Stimulated activated CD8-positive, alpha-beta memory T cell treated with anti-CD3 and anti-CD28 coated beads, Interleukin-15, amount 100 ng/mL, for 4 hours (primary cell): ENCODE results near the gene U2AF2.

Experiments
- DNase-seq, 2 donors: peaks; one replicate each; pipeline ENCODE4 v3.0.0-alpha.2; 2020; ENCODE audit warnings: low read depth in 2 of 2

The U2AF2 gene

DNA sequence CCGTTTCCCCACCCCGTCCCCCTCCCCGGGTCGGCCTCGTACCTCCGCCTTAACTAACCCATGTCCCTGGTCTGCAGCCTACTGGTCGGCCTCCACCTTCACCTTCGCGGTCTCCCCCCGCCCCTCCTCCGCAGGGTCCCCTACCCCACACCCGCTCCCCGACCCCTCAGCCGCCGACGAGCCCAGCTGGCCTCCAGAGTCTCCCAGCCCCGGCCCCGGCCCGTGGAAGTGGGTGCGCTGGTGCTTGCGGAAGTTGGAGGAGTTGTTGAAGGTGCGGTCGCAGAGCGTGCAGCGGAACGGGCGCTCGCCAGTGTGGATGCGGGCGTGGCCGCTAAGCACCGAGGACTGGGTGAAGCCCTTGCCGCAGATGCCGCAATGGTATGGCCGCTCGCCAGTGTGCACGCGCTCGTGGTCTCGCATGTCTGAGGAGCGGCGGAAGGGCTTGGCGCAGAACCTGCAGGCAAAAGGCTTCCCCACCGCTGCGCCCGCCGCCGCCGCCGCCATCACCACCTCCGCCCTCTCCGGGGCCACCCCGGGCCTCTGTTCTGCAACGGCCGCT is 33.1 kb upstream of the U2AF2 start:
- no peak for DNase-seq

DNA sequence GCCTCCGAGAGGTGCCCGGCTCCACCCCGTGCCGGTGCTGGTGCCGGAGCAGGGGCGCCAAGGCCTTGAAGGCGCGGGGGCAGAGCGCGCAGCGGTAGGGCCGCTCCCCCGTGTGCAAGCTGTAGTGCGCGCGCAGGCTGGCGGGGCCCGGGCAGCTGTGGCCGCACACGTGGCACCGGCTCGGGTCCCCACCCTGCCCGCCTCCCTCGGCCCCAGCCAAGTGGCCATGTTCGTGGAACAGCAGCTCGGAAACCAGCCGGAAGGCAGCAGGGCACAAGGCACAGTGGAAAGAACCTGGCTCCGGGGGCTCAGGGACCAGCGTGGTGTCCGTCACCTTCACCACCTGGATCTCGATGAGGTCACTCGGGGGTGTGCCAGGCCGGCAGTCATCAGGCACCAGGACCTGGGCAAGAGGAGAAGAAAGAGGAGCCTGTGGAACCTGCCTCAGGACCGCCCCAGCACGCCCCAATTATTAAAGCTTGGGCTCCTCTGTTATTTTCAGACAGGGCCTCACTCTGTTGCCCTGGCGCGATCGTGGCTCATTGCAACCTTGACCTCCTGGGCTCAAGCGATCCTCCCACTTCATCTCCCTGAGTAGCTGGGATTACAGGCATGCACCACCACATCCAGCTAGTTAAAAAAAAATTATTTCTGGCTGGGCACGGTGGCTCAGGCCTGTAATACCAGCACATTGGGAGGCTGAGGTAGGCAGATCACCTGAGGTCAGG is 32.4 kb upstream of the U2AF2 start:
- no peak for DNase-seq

- DNase-seq: no peak
These were observed 31.7 kb upstream of the U2AF2 start for GRCh38 chr19:55623130-55623529.

DNA sequence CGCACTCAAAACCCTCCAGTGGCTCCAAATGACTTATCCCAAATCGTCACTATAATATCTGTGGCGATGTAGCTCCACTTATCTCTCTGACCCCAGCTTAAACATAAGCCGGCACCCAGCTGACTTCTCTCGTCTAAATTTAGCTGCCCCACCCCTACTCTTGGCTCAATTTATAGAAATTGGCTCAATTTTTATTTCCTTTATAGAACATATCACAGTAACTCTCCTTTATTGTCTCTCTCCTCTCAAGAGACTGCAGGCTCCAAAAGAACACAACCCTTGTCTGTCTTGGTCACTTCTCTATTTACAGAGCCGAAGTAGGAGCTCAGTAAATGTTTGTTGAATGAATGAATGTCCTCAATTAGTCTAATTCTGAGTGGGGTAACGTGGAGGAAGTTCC is 31.3 kb upstream of the U2AF2 start:
- no peak for DNase-seq

DNA sequence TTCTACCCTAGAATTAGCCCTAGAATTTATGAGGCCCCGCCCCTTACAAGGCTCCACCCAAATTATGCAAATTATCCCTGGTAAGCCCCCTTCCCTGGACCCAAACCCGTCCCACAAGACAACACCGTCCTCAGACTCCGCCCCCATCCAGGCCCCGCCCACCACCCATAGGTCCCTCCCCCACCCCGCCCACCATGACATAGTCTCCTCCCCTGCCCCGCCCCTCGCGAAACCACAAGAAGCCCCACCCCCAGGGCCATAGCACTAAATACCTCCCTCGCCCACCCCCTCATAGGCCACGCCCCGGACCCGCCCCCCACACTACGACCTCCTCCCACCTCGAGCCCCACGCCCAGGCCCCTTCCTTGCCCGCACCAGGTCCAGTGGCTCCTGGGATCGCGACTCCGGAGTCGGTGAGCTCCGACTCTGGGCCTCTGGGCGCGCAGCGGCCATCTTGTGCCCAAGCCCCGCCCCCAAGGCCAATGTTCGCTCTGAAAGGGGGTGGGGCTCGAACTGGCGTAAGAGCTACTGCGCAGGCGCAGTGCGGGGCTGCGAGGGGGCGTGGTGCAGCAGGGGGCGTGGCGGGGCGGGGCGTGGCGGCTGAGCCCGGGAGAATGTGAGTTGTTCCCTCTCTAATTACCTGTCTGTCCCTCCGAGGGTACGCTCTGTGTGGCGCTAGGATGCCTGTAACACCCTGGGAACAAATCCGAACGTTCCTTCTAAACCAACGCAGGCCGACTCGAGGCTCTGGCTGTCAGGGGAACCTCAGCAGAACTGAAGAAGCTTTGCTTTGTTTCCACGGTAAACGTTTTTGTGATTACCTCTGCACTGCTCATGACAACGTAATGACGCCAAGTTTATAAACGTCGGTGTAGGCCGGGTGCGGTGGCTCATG is 30.5 kb upstream of the U2AF2 start, which contains the start of gene ZNF784:
TSS of gene ZNF784 (minus strand) at position 458 of the 895 bp plus-strand sequence. CDS start at position 453, 5 bp downstream.
- peak; percentile 80 to 86 for DNase-seq

- DNase-seq: no peak
These were observed 29.9 kb upstream of the U2AF2 start for GRCh38 chr19:55625004-55625326.

DNA sequence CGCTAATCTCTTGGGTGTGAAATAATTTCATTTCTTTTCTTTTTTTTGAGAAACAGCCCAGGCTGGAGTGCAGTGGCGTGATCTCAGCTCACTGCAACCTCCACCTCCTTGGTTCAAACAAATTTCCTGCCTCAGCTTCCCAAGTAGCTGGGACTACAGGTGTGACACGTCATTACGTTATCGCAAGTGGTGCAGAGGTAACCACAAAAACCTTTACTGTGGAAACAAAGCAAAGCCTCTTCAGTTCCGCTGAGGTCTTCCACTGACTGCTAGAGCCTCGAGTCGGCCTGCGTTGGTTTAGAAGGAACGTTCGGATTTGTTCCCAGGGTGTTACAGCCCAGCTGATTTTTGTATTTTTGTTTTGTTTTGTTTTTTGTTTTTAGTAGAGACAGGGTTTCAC is 28.5 kb upstream of the U2AF2 start:
- DNase-seq: peak in 1 of 2 donors; percentile 37

DNA sequence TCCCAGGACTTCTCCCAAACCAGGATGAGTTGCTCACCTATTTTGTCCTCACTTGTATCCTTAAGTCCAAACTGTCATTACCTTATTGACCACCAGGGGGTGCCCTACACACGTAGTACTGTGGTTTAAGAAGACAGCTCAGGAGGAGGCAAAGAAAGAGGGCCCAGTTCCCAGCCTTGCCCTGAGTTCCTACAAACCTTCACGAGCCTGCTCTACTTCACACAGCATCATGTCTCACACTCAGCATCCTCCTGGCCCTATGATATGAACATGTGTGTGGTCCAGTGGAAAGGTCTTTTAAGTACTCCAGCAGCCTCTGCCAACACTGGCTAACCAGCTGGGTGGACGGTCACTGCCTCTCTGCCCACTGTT is 22.4 kb upstream of the U2AF2 start:
- peak; percentile 39 to 84 for DNase-seq

- no peak for DNase-seq
These were observed 21.0 kb upstream of the U2AF2 start for GRCh38 chr19:55633861-55634260.

- no peak for DNase-seq
These were observed 19.5 kb upstream of the U2AF2 start for GRCh38 chr19:55635334-55635717.

- DNase-seq: no peak
These were observed 18.9 kb upstream of the U2AF2 start for GRCh38 chr19:55635856-55636440.

DNA sequence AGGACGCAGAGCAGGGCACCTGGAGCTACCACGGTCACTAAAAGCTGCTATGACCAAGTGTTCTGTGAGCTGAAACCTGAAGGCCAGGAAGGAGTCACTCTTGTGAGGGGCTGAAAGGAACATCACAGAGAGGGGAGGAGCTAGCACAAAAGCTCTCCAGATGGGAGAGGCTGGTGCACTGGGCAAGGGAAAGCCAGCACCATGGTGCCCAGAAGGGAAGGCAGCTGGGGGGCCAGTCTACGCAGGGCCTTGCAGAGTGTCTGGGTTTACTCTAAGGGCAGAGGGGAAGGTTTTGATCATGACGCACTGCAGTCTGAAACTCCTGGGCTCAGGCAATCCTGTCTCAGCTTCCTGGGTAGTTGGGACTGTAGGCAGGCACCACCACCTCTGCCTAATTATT is 18.1 kb upstream of the U2AF2 start:
- no peak for DNase-seq

- no peak for DNase-seq
These were observed 17.3 kb upstream of the U2AF2 start for GRCh38 chr19:55637534-55637933.

DNA sequence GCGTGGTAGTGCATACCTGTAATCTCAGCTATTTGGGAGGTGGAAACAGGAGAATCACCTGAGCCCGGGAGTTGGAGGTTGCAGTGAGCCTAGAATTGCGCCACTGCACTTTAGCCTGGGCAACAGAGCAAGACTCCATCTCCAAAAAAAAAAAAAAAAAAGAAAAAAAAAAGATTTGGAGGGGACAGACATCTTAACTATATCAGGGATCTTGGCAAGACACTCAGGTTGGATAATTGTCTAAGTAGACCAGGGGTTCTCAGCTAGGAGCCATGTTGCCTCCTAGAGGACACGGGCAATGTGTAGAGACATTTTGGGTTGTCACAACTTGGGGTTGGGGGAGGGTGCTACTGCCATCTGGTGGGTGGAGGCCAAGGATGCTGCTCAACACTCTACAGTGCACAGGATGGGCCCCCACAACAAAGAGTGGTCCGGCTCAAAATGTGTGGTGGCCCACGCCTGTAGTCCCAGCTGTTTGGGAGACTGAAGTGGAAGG is 15.9 kb upstream of the U2AF2 start:
- DNase-seq: no peak

- peak; percentile 49 to 60 for DNase-seq
These were observed 14.7 kb upstream of the U2AF2 start for GRCh38 chr19:55640043-55640576.

DNA sequence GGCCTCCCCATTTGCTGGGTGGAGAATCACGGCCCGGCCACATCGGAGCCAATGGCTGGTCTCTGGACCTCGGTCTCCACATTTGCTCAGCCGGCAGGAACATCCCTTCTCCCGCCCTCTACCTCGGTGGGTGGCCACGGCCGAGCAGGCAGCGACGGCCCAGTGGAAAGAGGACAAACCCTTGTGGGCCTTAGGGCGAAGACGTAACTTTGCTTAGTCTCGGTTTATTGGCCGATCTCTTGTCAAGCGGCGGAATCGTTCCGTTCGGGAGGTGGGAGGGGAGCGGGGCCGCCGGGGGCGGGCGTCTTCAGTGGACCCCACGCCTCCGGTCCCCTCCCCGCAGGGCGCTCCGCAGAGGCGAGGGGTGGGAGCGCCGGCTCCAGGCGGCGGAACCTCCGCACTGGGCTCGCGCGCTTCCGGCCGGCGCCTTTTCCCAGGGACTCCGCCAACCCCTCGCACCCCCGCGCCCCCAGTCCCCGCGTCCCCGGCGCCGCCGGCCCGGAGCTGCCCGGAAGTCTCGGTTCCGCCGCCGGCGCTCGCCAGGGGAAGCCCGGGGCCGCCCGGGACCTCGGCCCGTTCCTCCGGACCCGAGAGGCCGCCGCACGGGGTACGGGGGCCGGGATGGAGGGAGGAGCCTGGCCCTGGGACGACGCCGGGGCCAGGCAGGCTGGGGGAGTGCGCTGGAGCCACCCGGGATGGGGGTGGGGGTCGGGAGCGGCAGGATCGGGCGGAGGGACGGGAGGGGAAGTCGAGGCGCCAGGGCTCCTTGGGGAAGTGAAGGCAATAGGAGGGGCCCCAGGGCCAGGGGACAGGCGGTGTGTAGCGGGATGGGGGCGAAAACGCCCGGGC is 14.0 kb upstream of the U2AF2 start, which contains the start of gene ZNF580:
TSS of gene ZNF580 (plus strand) at position 426 of the 849 bp plus-strand sequence. CDS start 1,507 bp downstream, outside the sequence.
- peak in 1 of 2 donors; percentile 53 for DNase-seq

- no peak for DNase-seq
These were observed 13.2 kb upstream of the U2AF2 start for GRCh38 chr19:55641426-55642152.

DNA sequence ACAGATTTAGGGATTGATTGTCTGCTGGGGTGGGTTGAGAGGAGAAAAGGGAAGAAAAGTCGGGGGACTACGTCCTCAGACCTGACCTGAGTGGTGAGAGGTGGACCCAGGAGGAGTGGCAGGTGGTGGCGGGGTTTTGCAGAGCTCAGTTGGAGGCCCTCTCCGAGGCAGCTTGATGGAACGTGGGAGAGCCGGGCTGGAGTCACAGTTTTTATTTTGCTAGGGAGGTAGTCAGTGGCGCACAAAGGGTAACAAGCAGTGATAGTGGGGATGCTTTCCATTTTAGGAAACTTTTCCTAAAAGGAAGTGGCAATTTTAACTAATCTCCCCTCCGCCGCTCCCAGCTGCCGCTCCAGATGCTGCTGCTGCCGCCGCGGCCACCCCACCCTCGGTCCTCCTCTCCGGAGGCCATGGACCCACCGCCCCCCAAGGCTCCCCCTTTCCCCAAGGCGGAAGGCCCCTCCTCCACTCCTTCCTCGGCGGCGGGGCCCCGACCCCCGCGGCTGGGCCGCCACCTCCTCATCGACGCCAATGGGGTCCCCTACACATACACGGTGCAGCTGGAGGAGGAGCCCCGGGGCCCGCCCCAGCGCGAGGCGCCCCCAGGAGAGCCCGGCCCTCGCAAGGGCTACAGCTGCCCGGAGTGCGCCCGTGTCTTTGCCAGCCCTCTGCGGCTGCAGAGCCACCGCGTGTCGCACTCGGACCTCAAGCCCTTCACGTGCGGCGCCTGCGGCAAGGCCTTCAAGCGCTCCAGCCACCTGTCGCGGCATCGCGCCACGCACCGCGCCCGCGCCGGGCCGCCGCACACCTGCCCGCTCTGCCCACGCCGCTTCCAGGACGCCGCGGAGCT is 12.5 kb upstream of the U2AF2 start:
- no peak for DNase-seq
